Measurements from ENCODE around the gene OR10X1. TPM values are rescaled to one million over a fixed set of nuclear protein-coding genes. Genes with fewer than 3 reads are reported as not detected.

OR10X1 gene
- total RNA-seq = not detected
- long read RNA-seq, donor 1 = 0 reads
- long read RNA-seq, donor 2 = 0 reads

GRCh38 chr1:158579733-158580132 lies at the start of gene OR10X1:
Gene OR10X1 (minus strand): TSS chr1:158579899. CDS start chr1:158579899, 0 bp downstream.
- intact Hi-C loops (cut with DNase I, micrococcal nuclease) = no loop called here
- TF ChIP-seq CTCF (IDR thresholded peaks at IDR 0.05) = no peak
- Histone ChIP-seq H3K4me3 (no peak within 1 kb of the TSS), H3K36me3 (ENCODE audit: low read depth) (no peaks in the 10 kb centered on the region), H3K4me1 (ENCODE audit: low read depth) (no peaks in the 10 kb centered on the region), H3K9me3 (no peaks in the 10 kb centered on the region)
- ATAC-seq (no peak), DNase-seq (no peak)

GRCh38 chr1:158613764-158614163 lies 34.1 kb upstream of the OR10X1 start:
- Histone ChIP-seq H3K4me1 (ENCODE audit: low read depth) (no peaks in the 10 kb centered on the region), H3K9me3 (no peaks in the 10 kb centered on the region), H3K4me3 (no peak overlapping the region), H3K36me3 (ENCODE audit: low read depth) (no peaks in the 10 kb centered on the region)
- DNase-seq (no peak), ATAC-seq (no peak)
- intact Hi-C loops (cut with DNase I, micrococcal nuclease) = no loop called here
- TF ChIP-seq CTCF (IDR thresholded peaks at IDR 0.05) = no peak

GRCh38 chr1:158611916-158612315 lies 32.2 kb upstream of the OR10X1 start:
- Histone ChIP-seq H3K4me3 (no peak overlapping the region), H3K4me1 (ENCODE audit: low read depth) (no peaks in the 10 kb centered on the region), H3K9me3 (no peaks in the 10 kb centered on the region), H3K36me3 (ENCODE audit: low read depth) (no peaks in the 10 kb centered on the region)
- TF ChIP-seq CTCF (IDR thresholded peaks at IDR 0.05) = no peak
- intact Hi-C loops (cut with DNase I, micrococcal nuclease) = no loop called here
- ATAC-seq (no peak), DNase-seq (no peak)

- intact Hi-C loops (cut with DNase I, micrococcal nuclease) = no loop called here
- Histone ChIP-seq H3K4me3 (no peak overlapping the region), H3K4me1 (ENCODE audit: low read depth) (no peaks in the 10 kb centered on the region), H3K36me3 (ENCODE audit: low read depth) (no peaks in the 10 kb centered on the region), H3K9me3 (no peaks in the 10 kb centered on the region)
- ATAC-seq = no peak
- TF ChIP-seq CTCF (IDR thresholded peaks at IDR 0.05) = no peak
- no peak for DNase-seq
These were observed 27.6 kb upstream of the OR10X1 start for GRCh38 chr1:158607296-158607695.

GRCh38 chr1:158604968-158605367 lies 25.3 kb upstream of the OR10X1 start, which contains the start of gene OR10Z1:
Gene OR10Z1 (plus strand): TSS chr1:158605268. CDS start chr1:158606439, 1,171 bp downstream.
- intact Hi-C loops (cut with DNase I, micrococcal nuclease) = no loop called here

More at GRCh38 chr1:158604968-158605367, 25.3 kb upstream of the OR10X1 start, which contains the start of gene OR10Z1:
- ATAC-seq (no peak), DNase-seq (no peak)
- TF ChIP-seq CTCF (IDR thresholded peaks at IDR 0.05) = no peak
- Histone ChIP-seq H3K9me3 (no peaks in the 10 kb centered on the region), H3K4me1 (ENCODE audit: low read depth) (no peaks in the 10 kb centered on the region), H3K4me3 (no peak within 1 kb of the TSS), H3K36me3 (ENCODE audit: low read depth) (no peaks in the 10 kb centered on the region)
